Caco-2 (cell line): ENCODE measurements around the gene BBS7. TPM values are rescaled to one million over a fixed set of nuclear protein-coding genes. Genes with fewer than 3 reads are reported as not detected.
A peak's percentile ranks its signal among the peaks of the same experiment; 100 is the strongest.

Experiments used
- BruUV-seq: library from RNA; stranded (reverse); fragments of 400-500 nt; replicated peaks from 2 replicates; lab custom pipeline; 2021; lab: Mats Ljungman, UMichigan
- CTCF ChIA-PET: fragments of 300-600 bp; sonication (Branson Sonifier 250); formaldehyde crosslinking; loops from one replicate; lab custom pipeline; 2022; ENCODE audit warnings: antibody characterized with exemption; lab: Charles Lee
- POLR2A ChIA-PET: fragments of 300-600 bp; sonication (Branson Sonifier 250); formaldehyde crosslinking; loops from one replicate; lab custom pipeline; 2022; ENCODE audit warnings: antibody characterized with exemption; lab: Charles Lee
- DNase-seq, 2 experiments: peaks; one replicate each; pipeline versions ENCODE4 v3.0.0 to v3.0.0-alpha.2; 2020 to 2022
- H3K27me3 ChIP-seq: replicated peaks from 2 replicates; pipeline ENCODE4 v1.6.0; 2011; ENCODE audit warnings: low read length; ENCODE audit not compliant: control insufficient read depth, insufficient read depth
- H3K36me3 ChIP-seq: 2 replicates; pipeline ENCODE4 v1.5.1; 2011; ENCODE audit warnings: low read length; ENCODE audit not compliant: control insufficient read depth, insufficient read depth
- H3K4me1 ChIP-seq: fragments of 250-450 bp; sonication (Bioruptor Pico); 2 replicates; pipeline ENCODE4 v1.5.1; 2020; ENCODE audit warnings: mild to moderate bottlenecking
- H3K4me3 ChIP-seq: 2 replicates; pipeline ENCODE4 v1.5.1; 2011; ENCODE audit warnings: low read depth, mild to moderate bottlenecking, control low read depth, low read length
- H3K9me3 ChIP-seq: fragments of 250-450 bp; sonication (Bioruptor Pico); 2 replicates; pipeline ENCODE4 v1.5.1; 2020; ENCODE audit warnings: mild to moderate bottlenecking, moderate library complexity
- H3K27ac Mint-ChIP-seq: one replicate; pipeline ENCODE4 v1.8.0; 2022; ENCODE audit warnings: mixed read lengths; ENCODE audit not compliant: unreplicated experiment
- H3K27me3 Mint-ChIP-seq: one replicate; pipeline ENCODE4 v1.8.0; 2022; ENCODE audit warnings: mixed read lengths; ENCODE audit not compliant: insufficient read depth, unreplicated experiment
- H3K36me3 Mint-ChIP-seq: one replicate; pipeline ENCODE4 v1.8.0; 2022; ENCODE audit warnings: mild to moderate bottlenecking, mixed read lengths; ENCODE audit not compliant: insufficient read depth, unreplicated experiment
- H3K4me1 Mint-ChIP-seq: one replicate; pipeline ENCODE4 v1.8.0; 2022; ENCODE audit warnings: low read depth, mixed read lengths; ENCODE audit not compliant: unreplicated experiment
- H3K4me3 Mint-ChIP-seq: one replicate; pipeline ENCODE4 v1.8.0; 2022; ENCODE audit warnings: mild to moderate bottlenecking, moderate library complexity, mixed read lengths; ENCODE audit not compliant: unreplicated experiment
- H3K9me3 Mint-ChIP-seq: one replicate; pipeline ENCODE4 v1.8.0; 2022; ENCODE audit warnings: mixed read lengths; ENCODE audit not compliant: unreplicated experiment
- intact Hi-C: fragments of 100-400 bp; cut with micrococcal nuclease; formaldehyde crosslinking; loops from one replicate; pipeline ENCODE4 v1.10.0; 2022; ENCODE audit not compliant: unreplicated experiment
- total RNA-seq: library from RNA; stranded (reverse); gene quantifications from 2 replicates; pipeline ENCODE4 v1.2.3, GENCODE V29; 2022
- TF ChIP-seq, protein P1 (sequence below), 2 experiments: fragments of 200-600 bp in 1 of 2; IDR thresholded peaks; 1 replicate in 1 of 2; 2 replicates in 1 of 2; pipeline versions ENCODE4 v1.5.1 to v1.8.0; 2011 to 2022; ENCODE audit warnings: antibody characterized with exemption in 1 of 2, control low read depth in 1 of 2, inconsistent platforms in 1 of 2, low read depth in 1 of 2, low read length in 1 of 2, mild to moderate bottlenecking in 1 of 2, moderate library complexity in 1 of 2; ENCODE audit not compliant: insufficient read depth in 1 of 2, severe bottlenecking in 1 of 2, unreplicated experiment in 1 of 2

BBS7 gene
- total RNA-seq, 1 experiment from 2014 or later: 17.1 TPM

GRCh38 chr4:121822047-121822446, 48.2 kb downstream of the BBS7 start:
- no peaks in the 10 kb centered on the region for H3K9me3 Mint-ChIP-seq
- H3K27me3 Mint-ChIP-seq: no peaks in the 10 kb centered on the region
- no peaks in the 10 kb centered on the region for H3K9me3 ChIP-seq
- H3K36me3 ChIP-seq: no peaks in the 10 kb centered on the region; the same call in 1 of the 2 replicates
- intact Hi-C loops: no loop called here
- no peak for DNase-seq
- CTCF ChIA-PET: no interaction called here
- BruUV-seq: no TSS peak
- H3K4me1 ChIP-seq: peaks cover 8% of the 10 kb centered on the region
- no peaks in the 10 kb centered on the region for H3K27me3 ChIP-seq
- POLR2A ChIA-PET: no interaction called here
- no peak overlapping the region for H3K27ac Mint-ChIP-seq
- TF ChIP-seq, protein P1, sequence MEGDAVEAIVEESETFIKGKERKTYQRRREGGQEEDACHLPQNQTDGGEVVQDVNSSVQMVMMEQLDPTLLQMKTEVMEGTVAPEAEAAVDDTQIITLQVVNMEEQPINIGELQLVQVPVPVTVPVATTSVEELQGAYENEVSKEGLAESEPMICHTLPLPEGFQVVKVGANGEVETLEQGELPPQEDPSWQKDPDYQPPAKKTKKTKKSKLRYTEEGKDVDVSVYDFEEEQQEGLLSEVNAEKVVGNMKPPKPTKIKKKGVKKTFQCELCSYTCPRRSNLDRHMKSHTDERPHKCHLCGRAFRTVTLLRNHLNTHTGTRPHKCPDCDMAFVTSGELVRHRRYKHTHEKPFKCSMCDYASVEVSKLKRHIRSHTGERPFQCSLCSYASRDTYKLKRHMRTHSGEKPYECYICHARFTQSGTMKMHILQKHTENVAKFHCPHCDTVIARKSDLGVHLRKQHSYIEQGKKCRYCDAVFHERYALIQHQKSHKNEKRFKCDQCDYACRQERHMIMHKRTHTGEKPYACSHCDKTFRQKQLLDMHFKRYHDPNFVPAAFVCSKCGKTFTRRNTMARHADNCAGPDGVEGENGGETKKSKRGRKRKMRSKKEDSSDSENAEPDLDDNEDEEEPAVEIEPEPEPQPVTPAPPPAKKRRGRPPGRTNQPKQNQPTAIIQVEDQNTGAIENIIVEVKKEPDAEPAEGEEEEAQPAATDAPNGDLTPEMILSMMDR (IDR thresholded peaks at IDR 0.05; ENCODE audit: insufficient read depth in 1 of 2, low read depth in 1 of 2, low read length in 1 of 2, severe bottlenecking in 1 of 2, unreplicated experiment in 1 of 2): no peak
- H3K4me3 Mint-ChIP-seq: peak overlapping the region; percentile 96
- H3K4me3 ChIP-seq: peak overlapping the region; percentile 63
- peaks cover 66% of the 10 kb centered on the region for H3K36me3 Mint-ChIP-seq
- H3K4me1 Mint-ChIP-seq: no peaks in the 10 kb centered on the region

DNA sequence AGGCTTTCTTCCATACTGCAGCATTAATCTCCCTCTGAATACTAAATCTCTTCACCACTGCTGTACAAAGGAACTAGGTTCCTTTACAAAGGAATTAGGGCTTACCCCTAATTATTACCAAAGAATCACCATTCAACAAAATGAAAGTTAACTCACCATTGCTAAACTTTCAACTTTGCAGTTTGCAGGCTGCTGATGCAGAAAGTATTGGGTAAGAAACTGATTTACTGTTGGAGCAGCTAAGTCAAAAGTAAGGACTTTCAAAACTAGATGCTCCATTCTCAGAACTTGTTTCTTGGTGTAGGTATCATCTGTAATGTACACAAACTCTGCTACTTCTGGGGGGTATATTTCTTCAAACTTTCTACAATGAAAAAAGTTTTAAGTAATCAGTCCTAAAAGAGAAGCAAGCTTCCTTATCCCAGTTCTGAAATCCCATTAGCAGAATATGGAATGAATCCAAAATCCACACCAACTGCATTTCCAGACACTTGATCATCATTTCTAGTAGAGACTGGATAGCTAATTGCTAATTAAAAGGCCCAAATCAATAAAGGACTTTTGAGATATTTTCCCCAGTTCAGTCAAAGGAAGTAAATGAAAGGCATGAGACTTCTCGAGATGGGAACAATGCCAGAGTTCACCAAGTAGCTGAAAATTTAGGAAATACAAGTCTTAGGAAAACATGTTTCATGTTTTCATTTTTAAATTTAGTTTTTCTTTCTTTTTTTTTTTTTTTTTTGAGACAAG, 50.9 kb downstream of the BBS7 start:
- no TSS peak for BruUV-seq
- Mint-ChIP-seq H3K9me3 (no peaks in the 10 kb centered on the region), H3K4me1 (no peaks in the 10 kb centered on the region), H3K27me3 (no peaks in the 10 kb centered on the region), H3K4me3 (no peak overlapping the region), H3K27ac (no peak overlapping the region), H3K36me3 (peaks cover 85% of the 10 kb centered on the region)
- POLR2A ChIA-PET: interaction anchor here (0.7 kb wide), 1 partner anchor 658 kb away, joined by 3 read pairs; no protein-coding TSS in a partner anchor
- CTCF ChIA-PET: no interaction called here
- Histone ChIP-seq H3K4me3 (no peak overlapping the region), H3K27me3 (no peaks in the 10 kb centered on the region), H3K36me3 (no peaks in the 10 kb centered on the region; the same call in 1 of the 2 replicates), H3K9me3 (no peaks in the 10 kb centered on the region), H3K4me1 (peaks cover 8% of the 10 kb centered on the region)
- no peak for DNase-seq
- TF ChIP-seq, protein P1 (IDR thresholded peaks at IDR 0.05; ENCODE audit: insufficient read depth in 1 of 2, low read depth in 1 of 2, low read length in 1 of 2, severe bottlenecking in 1 of 2, unreplicated experiment in 1 of 2): no peak
- intact Hi-C loops: no loop called here

DNA sequence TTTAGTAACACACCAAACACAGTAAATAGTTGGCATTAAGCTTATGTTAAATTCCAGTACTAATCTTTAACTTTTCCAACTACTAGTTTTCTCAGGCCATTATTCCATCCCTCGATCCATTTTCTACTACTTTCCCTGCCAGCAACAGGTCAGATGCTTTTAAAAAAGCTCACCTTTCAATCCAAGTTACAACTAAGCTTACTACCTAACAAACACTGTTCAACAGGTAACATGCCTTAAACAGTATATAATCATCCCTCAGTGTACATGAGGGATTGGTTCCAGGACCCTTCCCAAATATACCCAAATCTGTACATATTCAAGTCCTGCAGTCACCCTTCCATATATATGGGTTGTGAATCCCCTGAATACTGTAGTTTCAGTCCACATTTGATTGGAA, 52.1 kb downstream of the BBS7 start:
- intact Hi-C loops: no loop called here
- Mint-ChIP-seq H3K4me3 (no peak overlapping the region), H3K9me3 (no peaks in the 10 kb centered on the region), H3K36me3 (peaks cover 86% of the 10 kb centered on the region), H3K4me1 (no peaks in the 10 kb centered on the region), H3K27ac (no peak overlapping the region), H3K27me3 (no peaks in the 10 kb centered on the region)
- no peak overlapping the region for H3K4me3 ChIP-seq
- DNase-seq: no peak
- no peaks in the 10 kb centered on the region for H3K27me3 ChIP-seq
- no peaks in the 10 kb centered on the region for H3K9me3 ChIP-seq
- TF ChIP-seq, protein P1 (IDR thresholded peaks at IDR 0.05; ENCODE audit: insufficient read depth in 1 of 2, low read depth in 1 of 2, low read length in 1 of 2, severe bottlenecking in 1 of 2, unreplicated experiment in 1 of 2): no peak
- H3K36me3 ChIP-seq: no peaks in the 10 kb centered on the region; the same call in 1 of the 2 replicates
- ChIA-PET POLR2A (no interaction called here), CTCF (no interaction called here)
- H3K4me1 ChIP-seq: peaks cover 8% of the 10 kb centered on the region
- no TSS peak for BruUV-seq
